ENCODE data around the gene COG5. TPM values are rescaled to one million over a fixed set of nuclear protein-coding genes. Genes with fewer than 3 reads are reported as not detected.

Gene COG5
- total and polyA plus RNA-seq, 2 of the 8 experiments (the other 6 are each of a cell fraction or from before 2014, with no cell fraction given) = 10.5 to 28.1 TPM

GRCh38 chr7:107480932-107481331, 82.8 kb downstream of the COG5 start:
- H3K4me3 ChIP-seq (ENCODE audit: extremely low read depth in 1 of 4, insufficient read depth in 2 of 4, low read depth in 3 of 4, low read length in 4 of 4) = no peak overlapping the region
- H2BK15ac ChIP-seq (ENCODE audit: low read length) = no peak overlapping the region
- H2BK20ac ChIP-seq (ENCODE audit: low read length) = no peak overlapping the region
- no peak overlapping the region for H2AK5ac ChIP-seq (ENCODE audit: low read depth, low read length)
- H3K79me2 ChIP-seq (ENCODE audit: control insufficient read depth in 1 of 2, insufficient read depth in 2 of 2, low read length in 2 of 2) = no peaks in the 10 kb centered on the region; a peak in 1 of 4 replicates
- TF ChIP-seq EGR1 (IDR thresholded peaks at IDR 0.05; ENCODE audit: borderline replicate concordance, low read depth, low read length) = no peak
- TF ChIP-seq BCL11A (IDR thresholded peaks at IDR 0.05; ENCODE audit: low read depth in 2 of 2, low read length in 2 of 2) = no peak
- no peak for TF ChIP-seq EZH2 (IDR thresholded peaks at IDR 0.05; ENCODE audit: low read depth, low read length, severe bottlenecking)
- TF ChIP-seq, protein P1, sequence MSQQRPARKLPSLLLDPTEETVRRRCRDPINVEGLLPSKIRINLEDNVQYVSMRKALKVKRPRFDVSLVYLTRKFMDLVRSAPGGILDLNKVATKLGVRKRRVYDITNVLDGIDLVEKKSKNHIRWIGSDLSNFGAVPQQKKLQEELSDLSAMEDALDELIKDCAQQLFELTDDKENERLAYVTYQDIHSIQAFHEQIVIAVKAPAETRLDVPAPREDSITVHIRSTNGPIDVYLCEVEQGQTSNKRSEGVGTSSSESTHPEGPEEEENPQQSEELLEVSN (IDR thresholded peaks at IDR 0.05) = no peak
- H2BK12ac ChIP-seq (ENCODE audit: low read depth, low read length) = no peak overlapping the region
- no peak overlapping the region for H3K18ac ChIP-seq (ENCODE audit: extremely low read depth, low read length)
- no peak overlapping the region for H2BK120ac ChIP-seq (replicated peaks; ENCODE audit: low read depth, low read length)
- no peak overlapping the region for H3K4ac ChIP-seq (replicated peaks; ENCODE audit: insufficient read length, low read depth, low read length)
- no peak overlapping the region for H4K91ac ChIP-seq (replicated peaks; ENCODE audit: insufficient read length, low read length)
- no peak overlapping the region for H3K14ac ChIP-seq (ENCODE audit: insufficient read length)
- H3K4me2 ChIP-seq (ENCODE audit: insufficient read depth in 1 of 2, low read depth in 2 of 2, low read length in 2 of 2) = no peak overlapping the region
- H3K79me1 ChIP-seq (ENCODE audit: low read depth, low read length) = no peaks in the 10 kb centered on the region
- H3K23ac ChIP-seq (ENCODE audit: insufficient read length) = no peak overlapping the region
- POLR2A ChIA-PET (ENCODE audit: partially characterized antibody) = no interaction called here
- H4K20me1 ChIP-seq (replicated peaks in 1 of 2; ENCODE audit: control insufficient read depth in 1 of 2, insufficient read depth in 2 of 2, low read length in 2 of 2) = no peaks in the 10 kb centered on the region
- CTCF ChIA-PET (ENCODE audit: partially characterized antibody) = interaction anchor here (1.1 to 1.4 kb wide), 2 partner anchors 20 to 21 kb away, joined by 3 read pairs; no protein-coding TSS in a partner anchor
- 90% methylated on average over 3 of the region's 3 CpGs; no CpG with 5 or more reads in 1 of the 2 experiments for WGBS, 2 experiments (ENCODE audit: extremely low coverage in 1 of 2, insufficient coverage in 1 of 2, insufficient read length in 1 of 2, insufficient replicate concordance in 2 of 2, low coverage in 1 of 2, low lambda C conversion rate in 2 of 2, missing lambda C conversion rate in 1 of 2)
- no peak overlapping the region for H3K56ac ChIP-seq (replicated peaks; ENCODE audit: insufficient read length, low read depth, low read length)
- H2BK5ac ChIP-seq (ENCODE audit: low read depth, low read length) = no peak overlapping the region
- DNase-seq (ENCODE audit: low read depth in 1 of 2, low spot score in 2 of 2) = no peak
- no peaks in the 10 kb centered on the region for H3K9me3 ChIP-seq (ENCODE audit: insufficient read depth in 2 of 2, low read depth in 1 of 2, low read length in 1 of 2)
- no peaks in the 10 kb centered on the region for H3K36me3 ChIP-seq (ENCODE audit: control insufficient read depth in 2 of 4, insufficient read depth in 4 of 4, low read length in 3 of 4)
- no peak overlapping the region for H3K27ac ChIP-seq (ENCODE audit: low read depth, low read length)
- no peaks in the 10 kb centered on the region for H3K4me1 ChIP-seq (replicated peaks in 1 of 4; ENCODE audit: control insufficient read depth in 3 of 4, insufficient read depth in 4 of 4, low read length in 3 of 4)
- no peaks in the 10 kb centered on the region for H3K27me3 ChIP-seq (replicated peaks in 1 of 4; ENCODE audit: control insufficient read depth in 3 of 4, extremely low read depth in 1 of 4, insufficient read depth in 3 of 4, low read length in 3 of 4)
- H2AFZ ChIP-seq (ENCODE audit: low read length) = no peak overlapping the region
- no peaks in the 10 kb centered on the region for H3K23me2 ChIP-seq (ENCODE audit: low read depth, low read length)
- no peak overlapping the region for H3K9ac ChIP-seq (replicated peaks in 1 of 4; ENCODE audit: extremely low read depth in 1 of 4, low read depth in 3 of 4, low read length in 3 of 4)
- H4K8ac ChIP-seq (ENCODE audit: extremely low read depth, insufficient read depth, low read length) = no peak overlapping the region
- FAIRE-seq = no peak
- H4K5ac ChIP-seq (ENCODE audit: insufficient read length, low read depth, low read length) = no peak overlapping the region
